HFF-Myc (cell line): ENCODE measurements around the gene ACOXL.

Source experiments
- DNase-seq: peaks from one replicate; pipeline ENCODE4 v3.0.0-alpha.2; 2011; ENCODE audit warnings: low read depth; ENCODE audit errors: extremely low read depth
- H3K4me3 ChIP-seq: replicated peaks from 2 replicates; pipeline ENCODE4 v1.5.1; 2011; ENCODE audit warnings: low read depth, mild to moderate bottlenecking, control low read depth, low read length
- CTCF ChIP-seq: IDR thresholded peaks from 2 replicates; pipeline ENCODE4 v1.5.1; 2012; ENCODE audit warnings: mild to moderate bottlenecking, low read depth, low read length, control low read depth; ENCODE audit errors: missing control alignments

Gene ACOXL

GRCh38 chr2:110837446-110838409 lies 105.4 kb downstream of the ACOXL start:
- DNase-seq, result no peak

GRCh38 chr2:110838657-110839384 lies 106.4 kb downstream of the ACOXL start:
- no peak for DNase-seq
- TF ChIP-seq CTCF, result no peak
- no peak overlapping the region for H3K4me3 ChIP-seq

More at GRCh38 chr2:110837446-110838409, 105.4 kb downstream of the ACOXL start:
- H3K4me3 ChIP-seq, result no peak overlapping the region
- no peak for TF ChIP-seq CTCF

- no peak overlapping the region for H3K4me3 ChIP-seq
- no peak for TF ChIP-seq CTCF
- no peak for DNase-seq
Measured at GRCh38 chr2:110840508-110840907, 108.1 kb downstream of the ACOXL start.

- no peak for DNase-seq
- no peak for TF ChIP-seq CTCF
- H3K4me3 ChIP-seq, result no peak overlapping the region
Measured at GRCh38 chr2:110842048-110842447, 109.7 kb downstream of the ACOXL start.

GRCh38 chr2:110843496-110843895 lies 111.1 kb downstream of the ACOXL start:
- H3K4me3 ChIP-seq, result no peak overlapping the region
- no peak for DNase-seq
- TF ChIP-seq CTCF, result no peak

GRCh38 chr2:110843959-110844510 lies 111.7 kb downstream of the ACOXL start:
- no peak overlapping the region for H3K4me3 ChIP-seq
- no peak for DNase-seq
- no peak for TF ChIP-seq CTCF
